ENCODE data around the gene PMEL. TPM values are rescaled to one million over a fixed set of nuclear protein-coding genes. Genes with fewer than 3 reads are reported as not detected.

PMEL gene
- total and polyA plus RNA-seq, 2 of the 8 experiments (the other 6 are each of a cell fraction or from before 2014, with no cell fraction given): 120 to 382 TPM

DNA sequence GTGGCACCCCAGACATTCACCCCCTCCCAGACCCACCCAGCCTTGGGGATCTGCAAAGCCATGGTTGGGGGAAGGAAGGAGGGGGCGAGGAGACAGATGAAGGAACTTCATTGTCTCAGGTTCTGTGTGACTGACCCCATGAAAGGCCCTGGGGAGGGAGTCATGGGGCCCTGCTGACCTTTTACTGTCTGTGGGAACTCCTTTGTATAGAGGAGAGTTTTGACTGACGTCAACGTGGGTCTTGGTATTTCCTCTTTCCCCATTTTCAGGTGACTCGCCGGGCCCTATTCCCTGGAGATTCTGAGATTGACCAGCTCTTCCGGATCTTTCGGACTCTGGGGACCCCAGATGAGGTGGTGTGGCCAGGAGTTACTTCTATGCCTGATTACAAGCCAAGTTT lies 4.9 kb upstream of the PMEL start (continued):
- TF ChIP-seq SIN3A (conservative IDR thresholded peaks at IDR 0.05 in 1 of 2, IDR thresholded peaks at IDR 0.05 in 1 of 2; ENCODE audit: low read depth in 1 of 2, low read length in 2 of 2) (no peak), JUND (IDR thresholded peaks at IDR 0.05; ENCODE audit: low read length) (no peak), SIX5 (IDR thresholded peaks at IDR 0.05; ENCODE audit: low read depth, low read length) (no peak)

Data from H1 (cell line).